ENCODE results near the gene PAK2. TPM values are rescaled to one million over a fixed set of nuclear protein-coding genes. Genes with fewer than 3 reads are reported as not detected.
"Not testable (repeated sequence)": the region's sequence is repeated elsewhere in the genome, so short reads cannot be mapped to it uniquely, and the experiment has no call there.

Gene PAK2
- polyA plus RNA-seq, 1 of the 3 experiments (the other 2 are of a cell fraction) = 27.9 TPM

GRCh38 chr3:196849180-196849741 is 109.6 kb downstream of the PAK2 start:
- H3K9me3 ChIP-seq = no peaks in the 10 kb centered on the region
- no peaks in the 10 kb centered on the region for H3K79me2 ChIP-seq (ENCODE audit: insufficient read depth)
- no peak overlapping the region for H3K27ac ChIP-seq (ENCODE audit: low read depth in 2 of 2, low read length in 1 of 2)
- no peak overlapping the region for H2AFZ ChIP-seq (ENCODE audit: low read depth)
- H3K27me3 ChIP-seq (ENCODE audit: insufficient read depth) = no peaks in the 10 kb centered on the region
- ChIA-PET POLR2A (no interaction called here), CTCF (interaction anchor here (1.3 kb wide), 1 partner anchor 11 kb away, joined by 3 read pairs; no protein-coding TSS in a partner anchor)
- no peaks in the 10 kb centered on the region for H4K20me1 ChIP-seq (ENCODE audit: insufficient read depth)
- H3K9ac ChIP-seq = no peak overlapping the region
- WGBS (ENCODE audit: low lambda C conversion rate) = 39% methylated on average over 10 of the region's 11 CpGs
- no peaks in the 10 kb centered on the region for H3K9me2 ChIP-seq
- no peaks in the 10 kb centered on the region for H3F3A ChIP-seq (replicated peaks; ENCODE audit: insufficient read depth)
- no peak overlapping the region for H3K4me3 ChIP-seq (ENCODE audit: low read depth in 2 of 2, low read length in 1 of 2)
- no peaks in the 10 kb centered on the region for H3K4me1 ChIP-seq (ENCODE audit: control insufficient read depth in 1 of 2, insufficient read depth in 2 of 2, low read depth in 1 of 2, low read length in 1 of 2)
- no peak for DNase-seq
- TF ChIP-seq MEF2A (IDR thresholded peaks at IDR 0.05; ENCODE audit: borderline replicate concordance, low read depth) (no peak), RFX5 (IDR thresholded peaks at IDR 0.05; ENCODE audit: low read length) (no peak), ZBTB33 (IDR thresholded peaks at IDR 0.05; ENCODE audit: borderline replicate concordance, low read depth) (no peak), REST (IDR thresholded peaks at IDR 0.05; ENCODE audit: low read depth, low read length) (no peak), TEAD4 (IDR thresholded peaks at IDR 0.05; ENCODE audit: borderline replicate concordance, insufficient read depth) (no peak), PBX3 (IDR thresholded peaks at IDR 0.05) (no peak), EP300 (IDR thresholded peaks at IDR 0.05; ENCODE audit: borderline replicate concordance in 1 of 2, low read depth in 1 of 2, low read length in 1 of 2) (no peak)
- no peak overlapping the region for H3K4me2 ChIP-seq
- H3K36me3 ChIP-seq (replicated peaks in 1 of 2; ENCODE audit: control insufficient read depth in 1 of 2, insufficient read depth in 2 of 2, low read length in 1 of 2) = no peaks in the 10 kb centered on the region

GRCh38 chr3:196863000-196863399 is 123.3 kb downstream of the PAK2 start:
- CTCF ChIA-PET = interaction anchor here (1.5 kb wide), 1 partner anchor 122 kb away, joined by 4 read pairs; the partner anchor contains the start of gene PAK2
- H3K4me1 ChIP-seq (ENCODE audit: control insufficient read depth in 1 of 2, insufficient read depth in 2 of 2, low read depth in 1 of 2, low read length in 1 of 2); H3K79me2 ChIP-seq (ENCODE audit: insufficient read depth); H4K20me1 ChIP-seq (ENCODE audit: insufficient read depth); H3K9ac ChIP-seq; H3K9me2 ChIP-seq; DNase-seq; H3F3A ChIP-seq (replicated peaks; ENCODE audit: insufficient read depth); H2AFZ ChIP-seq (ENCODE audit: low read depth); H3K4me3 ChIP-seq (ENCODE audit: low read depth in 2 of 2, low read length in 1 of 2); POLR2A ChIA-PET; H3K27me3 ChIP-seq (ENCODE audit: insufficient read depth); H3K4me2 ChIP-seq; H3K36me3 ChIP-seq (replicated peaks in 1 of 2; ENCODE audit: control insufficient read depth in 1 of 2, insufficient read depth in 2 of 2, low read length in 1 of 2); H3K27ac ChIP-seq (ENCODE audit: low read depth in 2 of 2, low read length in 1 of 2); H3K9me3 ChIP-seq: not testable (repeated sequence)
- 66% methylated on average over 8 of the region's 8 CpGs for WGBS (ENCODE audit: low lambda C conversion rate)
